Fibroblast of villous mesenchyme (primary cell): ENCODE measurements around the gene BANF1. TPM values are rescaled to one million over a fixed set of nuclear protein-coding genes. Genes with fewer than 3 reads are reported as not detected.

Experiments used
- DNase-seq: peaks from one replicate; pipeline ENCODE4 v3.0.0-alpha.2; 2010; ENCODE audit warnings: low read depth
- H3K4me3 ChIP-seq: 2 replicates; pipeline ENCODE4 v1.5.1; 2011; ENCODE audit warnings: low read depth, mild to moderate bottlenecking, low read length
- total RNA-seq: library from RNA; depleted of rRNA; stranded (reverse); fragments of >200 nt; gene quantifications from 2 replicates; pipeline ENCODE4 v1.2.3, GENCODE V29; 2012
- TF ChIP-seq, protein P1 (sequence below): IDR thresholded peaks from 2 replicates; pipeline ENCODE4 v1.5.1; 2012; ENCODE audit warnings: low read depth, mild to moderate bottlenecking, low read length; ENCODE audit not compliant: insufficient read depth

Gene BANF1
- total RNA-seq, 1 donor, result 19.9 TPM

DNA sequence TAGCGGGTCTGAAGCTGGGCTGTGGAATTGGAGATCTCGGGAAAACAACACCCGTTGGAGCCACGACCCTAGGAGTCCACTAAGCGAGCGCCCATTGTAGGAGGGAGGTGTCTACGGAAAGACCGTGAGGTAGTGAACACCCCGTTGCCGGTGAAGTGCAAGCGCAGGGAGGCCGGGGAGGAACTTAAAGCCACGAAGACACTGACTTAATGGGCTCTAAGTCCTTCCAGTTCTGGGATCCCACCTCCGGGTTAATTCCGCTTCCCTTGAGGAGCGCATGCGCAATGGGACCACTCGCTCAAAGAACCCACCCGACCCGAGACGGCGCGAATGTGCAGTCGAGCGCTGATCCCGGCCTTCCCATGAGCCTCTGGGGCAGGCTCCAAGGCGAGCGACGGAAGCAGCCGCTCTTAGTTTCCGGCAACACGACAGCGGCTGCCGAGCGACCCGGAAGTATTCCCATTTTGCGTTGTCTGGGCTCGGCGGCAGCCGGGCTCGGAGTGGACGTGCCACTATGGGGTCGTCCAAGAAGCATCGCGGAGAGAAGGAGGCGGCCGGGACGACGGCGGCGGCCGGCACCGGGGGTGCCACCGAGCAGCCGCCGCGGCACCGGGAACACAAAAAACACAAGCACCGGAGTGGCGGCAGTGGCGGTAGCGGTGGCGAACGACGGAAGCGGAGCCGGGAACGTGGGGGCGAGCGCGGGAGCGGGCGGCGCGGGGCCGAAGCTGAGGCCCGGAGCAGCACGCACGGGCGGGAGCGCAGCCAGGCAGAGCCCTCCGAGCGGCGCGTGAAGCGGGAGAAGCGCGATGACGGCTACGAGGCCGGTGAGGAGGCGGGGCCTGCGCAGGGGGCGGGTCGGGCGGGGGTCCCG is 40.8 kb upstream of the BANF1 start, which contains the start of gene SART1:
Gene SART1 (plus strand): TSS at position 468 of the 874 bp plus-strand sequence. CDS start 47 bp downstream, at position 515.
- TF ChIP-seq, protein P1, sequence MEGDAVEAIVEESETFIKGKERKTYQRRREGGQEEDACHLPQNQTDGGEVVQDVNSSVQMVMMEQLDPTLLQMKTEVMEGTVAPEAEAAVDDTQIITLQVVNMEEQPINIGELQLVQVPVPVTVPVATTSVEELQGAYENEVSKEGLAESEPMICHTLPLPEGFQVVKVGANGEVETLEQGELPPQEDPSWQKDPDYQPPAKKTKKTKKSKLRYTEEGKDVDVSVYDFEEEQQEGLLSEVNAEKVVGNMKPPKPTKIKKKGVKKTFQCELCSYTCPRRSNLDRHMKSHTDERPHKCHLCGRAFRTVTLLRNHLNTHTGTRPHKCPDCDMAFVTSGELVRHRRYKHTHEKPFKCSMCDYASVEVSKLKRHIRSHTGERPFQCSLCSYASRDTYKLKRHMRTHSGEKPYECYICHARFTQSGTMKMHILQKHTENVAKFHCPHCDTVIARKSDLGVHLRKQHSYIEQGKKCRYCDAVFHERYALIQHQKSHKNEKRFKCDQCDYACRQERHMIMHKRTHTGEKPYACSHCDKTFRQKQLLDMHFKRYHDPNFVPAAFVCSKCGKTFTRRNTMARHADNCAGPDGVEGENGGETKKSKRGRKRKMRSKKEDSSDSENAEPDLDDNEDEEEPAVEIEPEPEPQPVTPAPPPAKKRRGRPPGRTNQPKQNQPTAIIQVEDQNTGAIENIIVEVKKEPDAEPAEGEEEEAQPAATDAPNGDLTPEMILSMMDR, result no peak

DNA sequence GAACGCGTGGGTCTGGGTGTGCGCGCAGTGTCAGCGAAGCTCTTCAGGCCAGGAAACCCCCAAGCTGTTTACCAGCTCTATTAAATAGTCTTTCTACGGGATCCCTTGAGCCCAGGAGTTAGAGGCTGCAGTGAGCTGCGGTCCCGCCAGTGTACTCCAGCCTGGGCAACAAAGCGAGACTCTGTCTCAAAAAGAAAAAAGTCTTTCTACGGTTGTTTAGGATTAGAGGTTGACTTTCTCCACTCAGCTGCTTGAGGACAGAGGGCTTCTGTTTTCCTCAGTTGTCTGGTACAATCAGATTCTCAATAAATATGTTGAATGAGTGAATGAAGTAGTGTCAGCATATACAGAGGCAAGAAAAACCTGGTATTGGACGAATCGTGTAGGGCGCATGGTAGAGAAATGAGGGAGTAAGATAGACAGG is 40.1 kb upstream of the BANF1 start:
- TF ChIP-seq, protein P1, result no peak
- DNase-seq, result no peak

More for the DNA sequence above, 40.8 kb upstream of the BANF1 start, which contains the start of gene SART1:
- DNase-seq, result peak; percentile 98
- peak within 1 kb of the TSS; percentile 87 for H3K4me3 ChIP-seq

DNA sequence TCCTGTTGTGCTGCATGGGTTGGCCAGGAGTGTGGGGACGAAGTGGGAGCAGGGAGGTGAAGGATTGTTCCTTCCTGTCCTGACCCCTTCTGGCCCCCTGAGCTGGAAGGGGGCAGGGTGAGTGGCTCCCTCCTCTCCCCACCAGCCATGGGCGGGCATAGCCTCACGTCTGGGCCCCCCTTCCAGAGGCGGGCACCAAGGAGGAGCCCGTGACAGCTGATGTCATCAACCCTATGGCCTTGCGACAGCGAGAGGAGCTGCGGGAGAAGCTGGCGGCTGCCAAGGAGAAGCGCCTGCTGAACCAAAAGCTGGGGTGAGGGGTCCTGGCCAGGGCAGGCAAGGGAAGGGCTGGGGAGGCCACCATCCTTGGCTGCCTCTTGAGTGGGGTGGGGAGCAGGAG is 37.4 kb upstream of the BANF1 start:
- DNase-seq, result no peak
- H3K4me3 ChIP-seq, result no peak overlapping the region
- TF ChIP-seq, protein P1, result no peak

More for the DNA sequence above, 40.1 kb upstream of the BANF1 start:
- peak overlapping the region; percentile 87 for H3K4me3 ChIP-seq

DNA sequence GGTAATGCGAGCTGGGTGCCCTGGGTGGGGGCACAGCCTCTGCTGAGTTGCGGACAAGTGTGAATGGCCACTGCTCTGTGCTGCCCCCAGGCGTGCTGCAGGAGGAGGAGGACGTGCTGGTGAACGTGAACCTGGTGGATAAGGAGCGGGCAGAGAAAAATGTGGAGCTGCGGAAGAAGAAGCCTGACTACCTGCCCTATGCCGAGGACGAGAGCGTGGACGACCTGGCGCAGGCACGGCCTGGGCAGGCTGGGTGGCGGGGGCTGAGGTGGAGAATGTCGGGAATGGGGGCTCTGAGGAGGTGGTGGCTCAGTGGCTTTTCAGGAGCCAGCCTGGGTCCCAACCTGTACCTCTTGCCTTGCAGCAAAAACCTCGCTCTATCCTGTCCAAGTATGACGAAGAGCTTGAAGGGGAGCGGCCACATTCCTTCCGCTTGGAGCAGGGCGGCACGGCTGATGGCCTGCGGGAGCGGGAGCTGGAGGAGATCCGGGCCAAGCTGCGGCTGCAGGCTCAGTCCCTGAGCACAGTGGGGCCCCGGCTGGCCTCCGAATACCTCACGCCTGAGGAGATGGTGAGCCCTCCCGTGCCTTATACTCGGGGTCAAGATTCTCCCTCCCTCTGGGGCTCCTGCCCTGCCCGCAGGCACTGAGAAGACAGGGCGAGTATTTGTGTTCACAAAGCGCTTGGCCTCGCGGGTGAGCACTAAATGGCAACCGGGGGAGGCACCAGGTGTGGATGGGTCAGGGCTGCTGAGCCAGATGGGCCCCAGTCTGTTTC is 36.1 kb upstream of the BANF1 start:
- no peak for DNase-seq
- TF ChIP-seq, protein P1, result no peak
- no peak overlapping the region for H3K4me3 ChIP-seq

DNA sequence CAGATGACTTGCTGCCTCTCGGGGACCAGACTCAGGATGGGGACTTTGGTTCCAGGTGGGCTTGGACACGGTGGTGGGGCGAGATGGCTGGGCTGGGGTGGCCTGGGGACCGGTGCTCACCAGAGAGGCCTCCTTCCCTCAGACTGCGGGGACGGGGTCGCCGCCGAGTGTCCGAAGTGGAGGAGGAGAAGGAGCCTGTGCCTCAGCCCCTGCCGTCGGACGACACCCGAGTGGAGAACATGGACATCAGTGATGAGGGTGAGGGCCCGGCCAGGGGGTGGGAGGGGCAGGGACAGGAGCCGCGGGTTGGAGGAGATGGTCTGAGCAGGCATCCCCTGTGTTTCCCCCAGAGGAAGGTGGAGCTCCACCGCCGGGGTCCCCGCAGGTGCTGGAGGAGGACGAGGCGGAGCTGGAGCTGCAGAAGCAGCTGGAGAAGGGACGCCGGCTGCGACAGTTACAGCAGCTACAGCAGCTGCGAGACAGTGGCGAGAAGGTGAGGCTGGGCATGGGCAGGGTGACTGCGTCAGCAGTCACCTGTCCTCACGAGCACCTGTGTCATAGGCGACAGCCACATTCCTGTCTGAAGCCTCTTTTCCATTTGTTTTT is 34.9 kb upstream of the BANF1 start:
- TF ChIP-seq, protein P1, result no peak
- no peak overlapping the region for H3K4me3 ChIP-seq
- no peak for DNase-seq
